Fibroblast of the aortic adventitia (primary cell): ENCODE results near the gene ETDB. TPM values are rescaled to one million over a fixed set of nuclear protein-coding genes. Genes with fewer than 3 reads are reported as not detected.

ENCODE experiments used
- DNase-seq: peaks from one replicate; pipeline ENCODE4 v3.0.0-alpha.2; 2010; ENCODE audit warnings: low read depth
- H3K4me3 ChIP-seq: 2 replicates; pipeline ENCODE4 v1.5.1; 2011; ENCODE audit warnings: low read depth, mild to moderate bottlenecking, control low read depth, low read length, moderate library complexity
- total RNA-seq: library from RNA; depleted of rRNA; stranded (reverse); fragments of >200 nt; gene quantifications from 2 replicates; pipeline ENCODE4 v1.2.3, GENCODE V29; 2012; ENCODE audit warnings: low replicate concordance
- TF ChIP-seq, protein P1 (sequence below): IDR thresholded peaks from 2 replicates; pipeline ENCODE4 v1.5.1; 2011; ENCODE audit warnings: mild to moderate bottlenecking, low read length, control low read depth, inconsistent platforms; ENCODE audit not compliant: insufficient read depth

Gene ETDB
- total RNA-seq, 1 donor: not detected

DNA sequence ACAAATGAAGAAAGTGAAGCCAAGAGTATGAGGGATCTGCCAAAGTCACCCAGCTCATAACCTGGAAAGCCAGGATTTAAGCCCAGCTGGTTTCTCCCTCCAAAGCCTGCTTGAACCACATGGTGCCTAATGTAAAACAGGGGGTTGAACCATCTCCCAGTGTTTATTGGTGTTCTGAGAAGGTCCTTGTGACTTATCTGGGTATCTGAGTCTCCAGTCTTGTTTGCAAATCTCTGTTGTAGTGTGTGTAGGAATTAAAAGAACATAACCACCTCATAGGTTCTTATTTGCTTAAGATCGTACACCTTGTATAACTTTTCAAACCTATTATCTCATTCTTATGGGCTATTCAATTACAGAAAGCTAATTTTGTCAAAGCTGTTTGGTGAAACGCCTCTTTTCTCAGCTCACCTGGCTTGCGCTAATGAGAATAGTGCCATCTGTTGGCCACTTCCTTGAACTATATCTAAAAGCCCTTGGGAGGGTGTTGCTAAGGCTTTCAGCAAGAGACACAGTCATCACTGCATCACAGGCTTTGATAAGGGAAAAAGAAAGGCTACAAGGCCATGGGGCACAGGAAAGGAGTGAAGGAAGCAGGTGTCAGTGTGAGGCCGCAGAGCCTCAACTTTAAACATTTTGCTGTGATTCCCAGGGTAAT, 34.0 kb downstream of the ETDB start:
- TF ChIP-seq, protein P1, sequence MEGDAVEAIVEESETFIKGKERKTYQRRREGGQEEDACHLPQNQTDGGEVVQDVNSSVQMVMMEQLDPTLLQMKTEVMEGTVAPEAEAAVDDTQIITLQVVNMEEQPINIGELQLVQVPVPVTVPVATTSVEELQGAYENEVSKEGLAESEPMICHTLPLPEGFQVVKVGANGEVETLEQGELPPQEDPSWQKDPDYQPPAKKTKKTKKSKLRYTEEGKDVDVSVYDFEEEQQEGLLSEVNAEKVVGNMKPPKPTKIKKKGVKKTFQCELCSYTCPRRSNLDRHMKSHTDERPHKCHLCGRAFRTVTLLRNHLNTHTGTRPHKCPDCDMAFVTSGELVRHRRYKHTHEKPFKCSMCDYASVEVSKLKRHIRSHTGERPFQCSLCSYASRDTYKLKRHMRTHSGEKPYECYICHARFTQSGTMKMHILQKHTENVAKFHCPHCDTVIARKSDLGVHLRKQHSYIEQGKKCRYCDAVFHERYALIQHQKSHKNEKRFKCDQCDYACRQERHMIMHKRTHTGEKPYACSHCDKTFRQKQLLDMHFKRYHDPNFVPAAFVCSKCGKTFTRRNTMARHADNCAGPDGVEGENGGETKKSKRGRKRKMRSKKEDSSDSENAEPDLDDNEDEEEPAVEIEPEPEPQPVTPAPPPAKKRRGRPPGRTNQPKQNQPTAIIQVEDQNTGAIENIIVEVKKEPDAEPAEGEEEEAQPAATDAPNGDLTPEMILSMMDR: peak; percentile 64
- peak; percentile 77 for DNase-seq
- no peak overlapping the region for H3K4me3 ChIP-seq

DNA sequence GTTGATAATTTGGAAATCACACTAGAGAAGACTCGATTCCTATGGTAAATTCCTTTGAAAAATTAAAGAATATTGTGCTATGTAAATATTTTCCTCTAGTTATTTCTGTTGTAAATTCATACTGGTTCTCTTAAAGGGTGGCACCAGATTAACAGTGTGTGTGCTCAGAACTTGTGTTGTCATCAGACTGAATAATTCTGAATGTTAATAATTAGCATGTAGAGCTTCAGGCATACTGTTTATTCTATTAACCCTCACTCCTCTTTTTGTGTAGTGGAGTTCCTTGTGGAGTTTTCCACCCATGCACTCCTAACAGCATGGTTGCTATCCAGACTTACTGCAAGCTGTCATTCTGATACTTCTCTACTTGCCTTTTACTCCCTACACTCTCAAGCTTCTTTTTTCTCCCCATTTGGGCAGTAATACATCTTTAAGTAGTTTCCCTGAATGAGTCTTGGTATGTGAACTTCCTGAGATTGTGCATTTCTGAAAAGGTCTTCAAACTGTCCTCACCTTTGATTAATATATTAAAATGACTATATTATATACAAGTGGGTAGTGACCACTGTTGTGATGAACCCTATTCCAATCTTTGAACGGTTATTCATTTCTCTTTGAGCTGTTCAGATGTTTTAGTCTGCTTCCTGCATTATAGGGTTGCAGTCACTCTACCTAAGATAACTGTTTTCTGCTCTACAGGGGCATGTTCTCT, 38.5 kb downstream of the ETDB start:
- TF ChIP-seq, protein P1: no peak
- H3K4me3 ChIP-seq: no peak overlapping the region
- no peak for DNase-seq

Other genes starting within 250 kb of the ETDB start
- gene MOSPD1, start 205.3 kb downstream of the ETDB start, total RNA-seq: 17.3 and 35.2 TPM in 2 replicates
- 5.0 and 6.6 TPM in 2 replicates for gene SMIM10, start 129.5 kb downstream of the ETDB start, total RNA-seq
- gene RTL8B, start 98.0 kb downstream of the ETDB start, total RNA-seq: 13.2 and 13.4 TPM in 2 replicates
- 68.4 and 152 TPM in 2 replicates for gene RTL8C, start 88.2 kb downstream of the ETDB start, total RNA-seq
- gene RTL8A, start 68.4 kb downstream of the ETDB start, total RNA-seq: 2.6 and 14.3 TPM in 2 replicates
- 0.63 and 1.1 TPM in 2 replicates for gene SMIM10L2B, start 21.8 kb downstream of the ETDB start, total RNA-seq
- not detected in 2 replicates for gene CT55, start 50.9 kb upstream of the ETDB start, total RNA-seq
- gene ETDA, start 131.5 kb upstream of the ETDB start, total RNA-seq: not detected in 2 replicates
- gene ETDC, start 189.0 kb upstream of the ETDB start, total RNA-seq: not detected in 2 replicates
- 7.3 and 8.9 TPM in 2 replicates for gene ZNF75D, start 223.6 kb upstream of the ETDB start, total RNA-seq
- 5.9 and 11.1 TPM in 2 replicates for gene ZNF449, start 224.3 kb upstream of the ETDB start, total RNA-seq